MM.1S (cell line): Measurements from ENCODE around the gene NRAS.

Experiments
- EZH2 ChIP-seq: fragments of 300-600 bp; sonication (generic); optimal IDR thresholded peaks from 2 replicates; pipeline ENCODE3; 2017; ENCODE audit warnings: low read depth, mild to moderate bottlenecking, antibody characterized with exemption, low read length, mixed read lengths
- EZH2phosphoT487 ChIP-seq: fragments of 300-600 bp; sonication (generic); IDR thresholded peaks from 2 replicates; pipeline ENCODE4 v1.6.1; 2018; ENCODE audit warnings: antibody characterized with exemption, low read length
- TF ChIP-seq, protein P1 (sequence below): fragments of 300-600 bp; sonication (generic); IDR thresholded peaks from 2 replicates; pipeline ENCODE4 v1.5.1; 2016; ENCODE audit warnings: antibody characterized with exemption, low read length, mixed read lengths

DNA sequence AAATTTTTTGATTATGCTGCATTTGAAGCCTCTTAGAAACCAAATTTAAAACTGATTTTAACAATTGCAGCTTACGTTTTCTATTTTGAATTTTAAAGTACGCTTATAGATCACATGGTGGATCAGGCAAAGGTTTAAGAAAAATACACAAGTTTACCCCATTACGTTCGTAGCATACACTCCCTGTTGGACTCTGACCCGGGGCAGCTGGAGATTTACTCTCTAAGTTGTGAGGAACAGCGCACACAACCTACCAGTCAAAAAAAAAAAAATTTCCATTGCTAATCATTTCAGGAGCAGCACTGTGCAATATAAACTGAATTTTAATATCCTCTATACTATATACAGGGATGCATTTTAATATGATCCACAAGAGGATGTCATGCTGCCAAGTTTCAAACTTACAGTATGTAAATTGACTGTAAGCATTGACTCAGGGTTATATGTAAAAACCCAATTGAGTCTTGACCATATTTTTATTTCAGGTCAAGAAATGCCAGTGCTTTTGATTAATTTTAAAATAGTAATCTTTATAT, 20.8 kb upstream of the NRAS start:
- TF ChIP-seq EZH2phosphoT487 (no peak), EZH2 (no peak)
- TF ChIP-seq, protein P1, sequence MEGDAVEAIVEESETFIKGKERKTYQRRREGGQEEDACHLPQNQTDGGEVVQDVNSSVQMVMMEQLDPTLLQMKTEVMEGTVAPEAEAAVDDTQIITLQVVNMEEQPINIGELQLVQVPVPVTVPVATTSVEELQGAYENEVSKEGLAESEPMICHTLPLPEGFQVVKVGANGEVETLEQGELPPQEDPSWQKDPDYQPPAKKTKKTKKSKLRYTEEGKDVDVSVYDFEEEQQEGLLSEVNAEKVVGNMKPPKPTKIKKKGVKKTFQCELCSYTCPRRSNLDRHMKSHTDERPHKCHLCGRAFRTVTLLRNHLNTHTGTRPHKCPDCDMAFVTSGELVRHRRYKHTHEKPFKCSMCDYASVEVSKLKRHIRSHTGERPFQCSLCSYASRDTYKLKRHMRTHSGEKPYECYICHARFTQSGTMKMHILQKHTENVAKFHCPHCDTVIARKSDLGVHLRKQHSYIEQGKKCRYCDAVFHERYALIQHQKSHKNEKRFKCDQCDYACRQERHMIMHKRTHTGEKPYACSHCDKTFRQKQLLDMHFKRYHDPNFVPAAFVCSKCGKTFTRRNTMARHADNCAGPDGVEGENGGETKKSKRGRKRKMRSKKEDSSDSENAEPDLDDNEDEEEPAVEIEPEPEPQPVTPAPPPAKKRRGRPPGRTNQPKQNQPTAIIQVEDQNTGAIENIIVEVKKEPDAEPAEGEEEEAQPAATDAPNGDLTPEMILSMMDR = no peak
